Caco-2 (cell line): ENCODE measurements around the gene METTL25B. TPM values are rescaled to one million over a fixed set of nuclear protein-coding genes. Genes with fewer than 3 reads are reported as not detected.

ENCODE experiments used
- Bru-seq: library from RNA; stranded (reverse); fragments of 400-500 nt; gene quantifications from one replicate; lab custom pipeline; 2021; lab: Mats Ljungman, UMichigan
- BruChase-seq, 2 experiments: library from RNA; stranded (reverse); fragments of 400-500 nt; gene quantifications; one replicate each; lab custom pipeline; 2021; lab: Mats Ljungman, UMichigan
- BruUV-seq: library from RNA; stranded (reverse); fragments of 400-500 nt; replicated peaks from 2 replicates; lab custom pipeline; 2021; lab: Mats Ljungman, UMichigan
- CTCF ChIA-PET: fragments of 300-600 bp; sonication (Branson Sonifier 250); formaldehyde crosslinking; loops from one replicate; lab custom pipeline; 2022; ENCODE audit warnings: antibody characterized with exemption; lab: Charles Lee
- POLR2A ChIA-PET: fragments of 300-600 bp; sonication (Branson Sonifier 250); formaldehyde crosslinking; loops from one replicate; lab custom pipeline; 2022; ENCODE audit warnings: antibody characterized with exemption; lab: Charles Lee
- DNase-seq, 2 experiments: peaks; one replicate each; pipeline versions ENCODE4 v3.0.0 to v3.0.0-alpha.2; 2020 to 2022
- H3K27me3 ChIP-seq: replicated peaks from 2 replicates; pipeline ENCODE4 v1.6.0; 2011; ENCODE audit warnings: low read length; ENCODE audit not compliant: control insufficient read depth, insufficient read depth
- H3K36me3 ChIP-seq: 2 replicates; pipeline ENCODE4 v1.5.1; 2011; ENCODE audit warnings: low read length; ENCODE audit not compliant: control insufficient read depth, insufficient read depth
- H3K4me1 ChIP-seq: fragments of 250-450 bp; sonication (Bioruptor Pico); 2 replicates; pipeline ENCODE4 v1.5.1; 2020; ENCODE audit warnings: mild to moderate bottlenecking
- H3K4me3 ChIP-seq: 2 replicates; pipeline ENCODE4 v1.5.1; 2011; ENCODE audit warnings: low read depth, mild to moderate bottlenecking, control low read depth, low read length
- H3K9me3 ChIP-seq: fragments of 250-450 bp; sonication (Bioruptor Pico); 2 replicates; pipeline ENCODE4 v1.5.1; 2020; ENCODE audit warnings: mild to moderate bottlenecking, moderate library complexity
- H3K27ac Mint-ChIP-seq: one replicate; pipeline ENCODE4 v1.8.0; 2022; ENCODE audit warnings: mixed read lengths; ENCODE audit not compliant: unreplicated experiment
- H3K27me3 Mint-ChIP-seq: one replicate; pipeline ENCODE4 v1.8.0; 2022; ENCODE audit warnings: mixed read lengths; ENCODE audit not compliant: insufficient read depth, unreplicated experiment
- H3K36me3 Mint-ChIP-seq: one replicate; pipeline ENCODE4 v1.8.0; 2022; ENCODE audit warnings: mild to moderate bottlenecking, mixed read lengths; ENCODE audit not compliant: insufficient read depth, unreplicated experiment
- H3K4me1 Mint-ChIP-seq: one replicate; pipeline ENCODE4 v1.8.0; 2022; ENCODE audit warnings: low read depth, mixed read lengths; ENCODE audit not compliant: unreplicated experiment
- H3K4me3 Mint-ChIP-seq: one replicate; pipeline ENCODE4 v1.8.0; 2022; ENCODE audit warnings: mild to moderate bottlenecking, moderate library complexity, mixed read lengths; ENCODE audit not compliant: unreplicated experiment
- H3K9me3 Mint-ChIP-seq: one replicate; pipeline ENCODE4 v1.8.0; 2022; ENCODE audit warnings: mixed read lengths; ENCODE audit not compliant: unreplicated experiment
- CTCF ChIP-seq, 2 experiments: fragments of 200-600 bp in 1 of 2; IDR thresholded peaks; 1 replicate in 1 of 2; 2 replicates in 1 of 2; pipeline versions ENCODE4 v1.5.1 to v1.8.0; 2011 to 2022; ENCODE audit warnings: antibody characterized with exemption in 1 of 2, control low read depth in 1 of 2, inconsistent platforms in 1 of 2, low read depth in 1 of 2, low read length in 1 of 2, mild to moderate bottlenecking in 1 of 2, moderate library complexity in 1 of 2; ENCODE audit not compliant: insufficient read depth in 1 of 2, severe bottlenecking in 1 of 2, unreplicated experiment in 1 of 2
- intact Hi-C: fragments of 100-400 bp; cut with micrococcal nuclease; formaldehyde crosslinking; loops from one replicate; pipeline ENCODE4 v1.10.0; 2022; ENCODE audit not compliant: unreplicated experiment
- long read RNA-seq: library from polyadenylated mRNA; stranded (forward); transcript quantifications from one replicate; pipeline ENCODE4 v2.0.0, GENCODE V29; 2022
- total RNA-seq: library from RNA; stranded (reverse); gene quantifications from 2 replicates; pipeline ENCODE4 v1.2.3, GENCODE V29; 2022

Gene METTL25B
- total RNA-seq, result 26.6 and 27.6 TPM in 2 replicates
- Bru-seq, nascent RNA, result percentile 67 among the genes with signal in this experiment
- BruChase-seq, experiment 1, labeled RNA remaining after a 2-hour chase, result percentile 69 among the genes with signal in this experiment
- BruChase-seq, experiment 2, labeled RNA remaining after a 6-hour chase, result percentile 74 among the genes with signal in this experiment
- long read RNA-seq, transcript RRNAD1-201 (8 exons, 2,254 nt), result major isoform, 5 of 20 reads
- long read RNA-seq, partial matches to known transcripts, result 1 of 20 reads
- long read RNA-seq, other reads (novel, unspliced or antisense), result 11 of 20 reads

DNA sequence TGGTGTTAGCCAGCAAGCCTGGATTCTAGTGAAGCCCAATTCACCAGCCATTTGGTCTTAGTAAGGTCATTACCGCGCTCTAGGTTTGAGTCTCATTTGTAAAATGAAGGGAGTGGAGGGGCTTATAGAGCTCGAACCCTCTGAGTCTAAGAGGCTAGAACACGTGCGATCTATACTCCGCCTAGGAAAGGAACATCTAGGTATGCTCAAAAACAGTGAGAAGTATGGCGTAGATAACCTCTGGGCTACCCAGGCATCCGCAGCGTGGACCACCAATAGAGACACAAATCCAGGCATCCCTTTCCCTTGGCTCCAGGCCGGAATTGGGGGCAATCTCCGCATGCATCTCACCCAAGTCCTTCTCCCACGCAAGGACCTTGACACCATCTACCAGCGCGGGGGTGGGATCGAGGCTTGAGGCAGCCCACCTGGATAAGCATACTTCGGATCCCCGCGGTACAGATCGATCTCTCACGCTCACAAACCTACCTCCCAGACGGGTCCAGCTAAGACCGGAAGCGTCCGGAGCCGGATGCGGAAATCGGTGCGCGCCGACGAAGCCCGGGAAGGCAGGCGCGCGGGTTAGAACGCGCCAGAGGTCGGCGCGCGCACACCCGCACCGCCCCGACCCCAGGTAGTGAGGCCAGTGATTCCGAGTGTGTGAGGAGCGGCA is at the start of gene METTL25B:
Gene METTL25B (plus strand): TSS at position 544 of the 673 bp plus-strand sequence. CDS start 636 bp downstream, outside the sequence.
- Histone ChIP-seq H3K27me3 (no peaks in the 10 kb centered on the region), H3K36me3 (peaks cover 4% of the 10 kb centered on the region), H3K4me3 (peak within 1 kb of the TSS; percentile 90), H3K4me1 (peaks cover 13% of the 10 kb centered on the region; the same call in 1 of the 2 replicates), H3K9me3 (no peaks in the 10 kb centered on the region)
- peak within 1 kb of the TSS; percentile 96 for H3K27ac Mint-ChIP-seq
- peaks cover 6% of the 10 kb centered on the region for H3K4me1 Mint-ChIP-seq
- no peak within 1 kb of the TSS for H3K4me3 Mint-ChIP-seq
- peak; percentile 84 to 88 for DNase-seq
- ChIA-PET CTCF (interaction anchor here (0.6 to 4.8 kb wide), 12 partner anchors 13 to 200 kb away, joined by 3 to 262 read pairs (median 6); partner anchors contain the start of genes CRABP2, HDGF, MRPL24 and PRCC), POLR2A (interaction anchor here (0.6 to 4.8 kb wide), 23 partner anchors 11 to 304 kb away, joined by 3 to 108 read pairs (median 7); partner anchors contain the start of genes CRABP2, HDGF, INSRR and MRPL24)
- TSS peak; percentile 51 for BruUV-seq
- no peak for TF ChIP-seq CTCF (IDR thresholded peaks at IDR 0.05; ENCODE audit: insufficient read depth in 1 of 2, low read depth in 1 of 2, low read length in 1 of 2, severe bottlenecking in 1 of 2, unreplicated experiment in 1 of 2)
- intact Hi-C loops, result loop anchor here (1.0 to 2.0 kb wide), 5 partner anchors 13 to 132 kb away; partner anchors contain the start of genes HDGF, MRPL24, NTRK1 and PRCC
- H3K9me3 Mint-ChIP-seq, result no peaks in the 10 kb centered on the region
- H3K36me3 Mint-ChIP-seq, result peaks cover 16% of the 10 kb centered on the region
- H3K27me3 Mint-ChIP-seq, result no peaks in the 10 kb centered on the region

DNA sequence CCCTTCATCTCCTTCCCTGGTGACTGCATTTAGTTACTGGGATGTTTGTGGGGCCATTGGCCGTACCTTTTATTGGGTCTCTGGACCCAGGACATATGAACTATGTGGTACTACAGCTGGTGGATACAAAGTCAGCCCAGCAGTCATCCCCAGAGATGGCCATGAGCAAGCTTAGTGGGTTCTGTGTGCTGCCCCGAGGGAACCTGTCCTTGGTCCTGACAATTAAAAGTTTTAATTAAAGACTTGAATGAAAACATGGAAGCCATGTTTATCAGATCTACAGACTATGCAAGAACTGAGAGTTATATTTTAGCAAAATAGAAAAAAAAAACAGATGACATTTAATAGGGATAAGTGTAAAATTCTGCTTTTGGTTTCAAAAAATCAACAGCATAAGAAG is 48.2 kb upstream of the METTL25B start:
- ChIA-PET CTCF (interaction anchor here (1.1 to 1.6 kb wide), 3 partner anchors 9 to 46 kb away, joined by 3 to 5 read pairs (median 4); no protein-coding TSS in a partner anchor), POLR2A (no interaction called here)
- no peak for TF ChIP-seq CTCF (IDR thresholded peaks at IDR 0.05; ENCODE audit: insufficient read depth in 1 of 2, low read depth in 1 of 2, low read length in 1 of 2, severe bottlenecking in 1 of 2, unreplicated experiment in 1 of 2)
- no peak overlapping the region for H3K4me3 Mint-ChIP-seq
- H3K9me3 ChIP-seq, result no peaks in the 10 kb centered on the region
- no peaks in the 10 kb centered on the region for H3K4me1 Mint-ChIP-seq
- H3K36me3 ChIP-seq, result no peaks in the 10 kb centered on the region
- peaks cover 20% of the 10 kb centered on the region; the same call in 1 of the 2 replicates for H3K4me1 ChIP-seq
- no peak overlapping the region for H3K27ac Mint-ChIP-seq
- no peak overlapping the region for H3K4me3 ChIP-seq
- H3K36me3 Mint-ChIP-seq, result no peaks in the 10 kb centered on the region
- no TSS peak for BruUV-seq
- intact Hi-C loops, result no loop called here
- H3K9me3 Mint-ChIP-seq, result no peaks in the 10 kb centered on the region
- 0 out of 2 replicates have a peak, but pooled peaks cover 2% of the 10 kb centered on the region for H3K27me3 ChIP-seq
- DNase-seq, result no peak
- H3K27me3 Mint-ChIP-seq, result peaks cover 8% of the 10 kb centered on the region
